Ramos (cell line): ENCODE data around the gene OR2T29.
"Not testable (repeated sequence)": the region's sequence is repeated elsewhere in the genome, so short reads cannot be mapped to it uniquely, and the experiment has no call there.

Experiments
- in situ Hi-C: fragments of 300-500 bp; cut with MboI; formaldehyde crosslinking; loops from one replicate; pipeline ENCODE4 v1.14.3; 2022; ENCODE audit warnings: low sequenced_read_pairs; ENCODE audit not compliant: unreplicated experiment

The OR2T29 gene

DNA sequence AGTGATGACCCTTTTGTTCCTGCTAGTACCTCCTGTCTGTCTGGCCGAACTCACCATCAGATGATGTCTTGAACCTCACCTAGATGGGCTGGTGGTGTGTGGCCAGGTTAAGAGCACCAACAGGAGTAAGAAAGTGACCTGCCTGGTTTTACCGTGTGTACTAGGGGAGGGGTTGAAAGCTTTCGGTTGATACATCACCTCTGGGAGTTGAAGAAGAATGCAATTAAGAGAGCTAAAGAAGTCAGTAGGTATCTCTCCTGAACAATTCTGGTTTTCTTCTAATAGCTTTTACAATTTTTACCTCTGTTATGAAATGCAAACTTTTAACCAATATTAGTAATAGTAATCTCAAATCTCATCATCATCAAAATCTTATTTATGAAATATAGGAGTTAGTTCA lies at the start of gene OR2T29:
Gene OR2T29 (minus strand): TSS at position 101 of the 400 bp plus-strand sequence. CDS start 3,281 bp downstream, outside the sequence.
- in situ Hi-C loops, result not testable (repeated sequence)

GRCh38 chr1:248611883-248612414 lies 49.4 kb upstream of the OR2T29 start:
- in situ Hi-C loops, result no loop called here

DNA sequence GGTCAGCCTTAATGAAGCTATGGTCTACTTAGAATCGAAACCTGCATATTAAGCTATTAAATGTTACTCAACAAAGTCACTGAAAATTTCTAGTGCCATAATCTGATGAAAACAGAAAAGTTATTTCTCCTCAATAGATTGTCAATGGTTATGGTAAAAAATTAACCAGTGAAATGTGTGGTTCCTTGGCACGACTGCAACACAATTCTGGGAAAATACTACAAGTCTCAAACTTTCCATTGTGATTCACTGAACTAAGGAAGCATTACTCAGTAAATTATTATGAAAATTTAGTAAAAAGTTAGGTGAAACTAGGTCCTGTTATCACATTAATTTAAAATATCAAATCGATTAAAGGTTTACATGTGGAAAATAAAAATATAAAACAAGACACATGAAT lies 47.7 kb upstream of the OR2T29 start:
- in situ Hi-C loops, result no loop called here

GRCh38 chr1:248599396-248599795 lies 36.8 kb upstream of the OR2T29 start:
- in situ Hi-C loops, result no loop called here

GRCh38 chr1:248597589-248597988 lies 35.0 kb upstream of the OR2T29 start, which contains the start of gene OR2T10:
OR2T10 (minus strand) TSS chr1:248597700; CDS start chr1:248593768, 3,932 bp downstream.
- in situ Hi-C loops, result no loop called here

DNA sequence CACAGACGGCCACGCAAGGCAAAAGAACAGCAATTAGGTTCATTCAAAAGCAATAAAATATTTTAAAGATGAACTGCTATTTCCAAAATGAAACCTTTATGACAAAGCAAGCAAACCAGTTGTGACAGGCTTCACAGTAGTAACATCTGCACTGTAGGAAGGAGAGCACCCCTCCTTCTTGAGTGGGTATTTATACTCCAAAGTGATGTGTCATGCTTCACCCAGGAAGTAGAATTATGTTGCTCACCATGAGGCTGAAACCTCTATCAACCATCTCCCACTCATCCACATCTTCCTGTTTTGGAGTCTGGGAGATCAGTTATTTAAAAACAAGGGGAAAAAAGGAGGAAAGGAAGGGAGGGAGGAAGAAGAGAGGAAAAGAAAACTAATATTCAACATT lies 34.0 kb upstream of the OR2T29 start:
- in situ Hi-C loops, result no loop called here

DNA sequence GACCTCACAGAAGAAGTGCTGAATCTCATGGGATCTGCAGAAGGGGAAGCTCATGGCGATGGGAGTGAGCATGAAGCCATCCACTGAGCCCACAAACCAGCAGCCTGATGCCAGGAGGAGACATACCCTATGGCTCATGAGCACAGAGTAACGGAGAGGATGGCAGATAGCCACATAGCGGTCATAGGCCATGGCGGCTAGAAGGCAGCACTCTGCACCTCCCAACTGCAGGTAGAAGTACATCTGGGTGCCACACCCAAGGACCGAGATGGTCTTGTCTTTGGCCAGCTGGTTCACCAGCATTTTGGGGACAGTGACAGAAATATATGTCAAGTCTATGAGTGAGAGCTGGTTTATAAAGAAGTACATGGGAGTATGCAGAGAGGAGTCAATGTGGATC lies 30.7 kb upstream of the OR2T29 start:
- in situ Hi-C loops, result no loop called here

DNA sequence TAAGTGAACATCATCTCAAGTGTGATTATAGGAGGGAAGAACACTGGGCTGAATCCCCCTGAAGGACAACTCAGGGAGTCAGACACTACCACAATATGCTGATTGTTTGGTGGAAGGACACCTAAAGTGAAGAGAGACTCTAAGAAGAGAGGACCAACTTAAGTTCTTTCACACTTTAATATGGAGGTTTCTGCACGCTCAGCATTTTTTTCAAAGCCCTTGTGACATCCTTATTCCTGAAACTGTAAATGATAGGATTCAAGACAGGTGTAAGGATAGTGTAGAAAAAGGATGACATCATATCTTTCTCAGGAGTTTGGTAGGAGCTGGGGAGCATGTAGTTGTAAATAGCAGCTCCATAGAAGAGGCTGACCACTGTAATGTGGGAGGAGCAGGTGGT lies 30.1 kb upstream of the OR2T29 start:
- in situ Hi-C loops, result no loop called here

DNA sequence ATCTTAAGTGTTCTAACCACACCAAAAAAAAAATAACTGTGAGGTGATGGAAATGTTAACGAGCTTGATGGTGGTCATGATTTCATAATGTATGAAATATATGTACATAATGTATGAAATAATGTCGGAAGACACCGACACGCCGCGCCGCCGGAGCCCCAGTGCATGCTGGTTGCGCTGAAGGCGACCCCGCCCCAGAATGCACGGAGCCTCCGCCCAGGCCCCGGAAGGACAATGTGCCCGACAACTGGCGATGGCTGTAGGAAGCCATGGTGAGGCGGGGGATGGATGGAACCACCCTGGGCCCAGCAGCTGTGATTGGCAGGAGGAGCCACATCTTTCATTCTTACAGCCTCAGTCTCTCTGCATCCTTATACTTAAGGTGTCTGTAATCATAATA lies 27.5 kb upstream of the OR2T29 start:
- in situ Hi-C loops, result no loop called here

DNA sequence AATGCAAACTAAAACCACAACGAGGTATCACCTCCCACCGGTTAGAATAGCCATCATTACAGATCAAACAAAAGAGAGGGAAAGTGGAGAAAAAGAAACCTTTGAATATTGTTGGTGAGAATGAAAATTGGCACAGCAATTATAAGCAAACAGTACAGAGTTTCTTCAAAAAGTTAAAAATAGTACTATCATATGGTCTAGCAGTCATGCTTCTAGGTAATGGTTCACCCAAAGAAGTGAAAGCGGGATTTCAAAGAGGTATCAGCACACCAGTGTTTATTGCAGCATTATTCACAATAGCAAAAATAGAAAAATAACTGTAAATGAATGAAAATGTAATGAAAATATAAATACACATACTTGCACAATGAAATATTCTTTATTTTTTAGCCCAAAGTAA lies 26.8 kb upstream of the OR2T29 start:
- in situ Hi-C loops, result no loop called here

- in situ Hi-C loops, result no loop called here
Observed at GRCh38 chr1:248585266-248585665, 22.7 kb upstream of the OR2T29 start.

DNA sequence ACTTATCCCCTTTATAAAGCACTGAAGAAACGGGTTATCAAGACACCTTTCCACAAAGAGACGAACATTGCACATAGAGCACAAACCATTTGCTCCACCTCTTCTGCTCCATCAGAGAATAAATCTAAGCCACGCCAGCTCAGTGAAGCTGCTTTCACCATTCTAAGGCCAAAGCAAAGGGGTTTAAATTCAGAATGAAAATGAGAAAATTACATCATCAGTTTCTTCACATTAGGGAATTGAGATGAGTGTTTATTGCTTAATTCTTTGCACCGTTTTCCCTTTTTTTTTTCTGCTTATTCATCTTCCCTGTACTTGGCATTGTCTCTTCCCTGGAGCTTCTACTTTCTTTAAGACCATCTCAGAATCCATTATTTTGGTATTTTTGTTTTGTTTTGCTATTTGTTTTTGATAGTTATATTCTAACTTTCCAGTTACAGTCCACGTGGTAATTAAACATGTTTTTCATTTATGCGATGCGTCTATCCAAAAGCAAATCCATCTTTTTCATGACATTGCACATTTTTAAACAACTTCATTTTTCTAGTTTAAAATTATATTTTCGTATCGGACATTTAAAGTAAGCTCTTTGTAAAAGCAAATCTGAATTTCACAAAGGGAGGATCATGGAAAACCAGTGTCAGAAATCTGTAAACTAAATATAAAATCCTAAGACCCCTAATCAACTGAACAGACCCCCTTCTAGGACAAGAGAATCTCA lies 13.8 kb upstream of the OR2T29 start:
- in situ Hi-C loops, result no loop called here

GRCh38 chr1:248574657-248575056 lies 12.1 kb upstream of the OR2T29 start, which contains the start of gene OR2T34:
OR2T34 (minus strand) TSS chr1:248574757; CDS start chr1:248574757, 0 bp downstream.
- in situ Hi-C loops, result not testable (repeated sequence)

DNA sequence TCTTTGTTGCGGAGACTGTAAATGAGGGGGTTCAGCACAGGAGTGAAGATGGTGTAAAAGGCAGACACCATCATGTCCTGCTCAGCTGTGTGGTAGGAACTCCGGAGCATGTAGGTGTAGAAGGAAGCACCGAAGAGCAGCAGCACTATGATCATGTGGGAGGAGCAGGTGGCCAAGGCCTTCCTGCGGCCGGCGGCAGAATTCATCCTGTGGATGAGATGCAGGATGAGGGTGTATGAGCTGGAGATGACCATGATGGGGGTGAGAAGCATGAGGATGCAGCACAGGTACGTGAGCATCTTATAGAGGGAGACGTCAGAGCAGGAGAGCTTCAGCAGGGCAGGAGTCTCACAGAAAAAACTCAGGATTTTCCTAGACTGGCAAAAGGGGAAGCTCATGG lies 11.3 kb upstream of the OR2T29 start:
- in situ Hi-C loops, result not testable (repeated sequence)

DNA sequence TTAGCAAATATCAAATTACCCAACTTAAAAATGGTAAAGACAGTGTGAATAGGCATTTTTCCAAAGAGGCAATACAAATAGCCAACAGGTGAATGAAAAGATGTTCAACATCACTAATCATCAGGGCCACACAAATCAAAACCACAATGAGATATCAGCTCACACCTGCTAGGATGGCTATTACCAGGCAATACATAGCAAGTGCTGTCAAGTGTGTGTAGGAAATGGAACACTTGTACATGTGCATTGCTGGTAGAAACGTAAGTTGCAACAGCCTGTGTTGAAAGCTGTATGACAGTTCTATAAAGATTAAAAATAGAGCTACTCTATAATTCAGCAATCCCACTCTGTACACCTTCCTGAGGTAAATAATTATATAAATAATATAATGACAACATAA lies 9.5 kb upstream of the OR2T29 start:
- in situ Hi-C loops, result not testable (repeated sequence)

- in situ Hi-C loops, result not testable (repeated sequence)
Observed at GRCh38 chr1:248570811-248571210, 8.2 kb upstream of the OR2T29 start.

DNA sequence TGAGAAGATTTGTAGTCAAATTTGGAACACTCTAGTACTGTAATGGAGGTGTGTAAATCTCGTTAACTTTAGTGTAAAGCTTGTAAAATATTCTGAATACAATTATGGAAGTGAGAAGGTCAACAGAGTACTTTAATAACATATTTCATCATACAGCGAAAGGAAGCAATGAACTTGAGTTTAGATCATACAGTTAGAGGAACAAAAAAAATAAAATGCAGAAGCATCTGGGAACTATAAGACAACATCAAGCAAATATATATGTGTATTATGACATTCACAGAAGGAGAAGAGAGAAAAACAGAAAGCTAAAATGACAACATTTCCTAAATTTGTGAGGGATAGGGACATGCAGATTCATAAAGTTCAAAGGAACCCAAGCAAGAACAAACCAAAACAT lies 6.5 kb upstream of the OR2T29 start:
- in situ Hi-C loops, result not testable (repeated sequence)

- in situ Hi-C loops, result not testable (repeated sequence)
Observed at GRCh38 chr1:248565530-248566373, 3.2 kb upstream of the OR2T29 start.

DNA sequence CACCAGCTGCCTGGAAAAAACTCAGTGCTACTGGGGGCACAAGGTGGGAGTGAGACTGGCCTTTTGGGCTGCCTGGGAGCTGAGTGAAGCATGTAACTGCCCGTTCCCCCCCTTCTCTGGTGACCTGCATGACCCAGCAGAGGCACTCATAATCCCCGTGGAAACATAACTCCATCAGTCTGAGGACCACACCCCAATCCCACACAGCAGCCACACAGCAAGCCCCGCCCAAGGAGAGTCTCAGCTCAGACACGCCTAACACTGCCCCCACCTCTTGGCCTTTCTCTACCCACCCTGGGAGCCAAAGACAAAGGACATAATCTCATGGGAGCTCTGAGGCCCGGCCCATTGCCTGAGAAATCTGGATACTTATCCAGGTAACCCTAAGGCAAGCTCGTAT lies 11.5 kb downstream of the OR2T29 start:
- in situ Hi-C loops, result not testable (repeated sequence)

GRCh38 chr1:248547383-248547782 lies 15.2 kb downstream of the OR2T29 start:
- in situ Hi-C loops, result not testable (repeated sequence)

GRCh38 chr1:248537449-248537848 lies 25.1 kb downstream of the OR2T29 start:
- in situ Hi-C loops, result not testable (repeated sequence)
